Left lung (tissue), 10 donors: ENCODE data around the gene RMND1. TPM values are rescaled to one million over a fixed set of nuclear protein-coding genes. Genes with fewer than 3 reads are reported as not detected.
A peak's percentile ranks its signal among the peaks of the same experiment; 100 is the strongest.
"Not testable (repeated sequence)": the region's sequence is repeated elsewhere in the genome, so short reads cannot be mapped to it uniquely, and the experiment has no call there.

Experiments
- ATAC-seq: fragments of 200-7000 bp; cut with Tn5 transposase; one replicate; pipeline ENCODE4 v1.9.1; 2020; ENCODE audit warnings: moderate library complexity
- DNase-seq, 4 donors: peaks; one replicate each; pipeline ENCODE4 v3.0.0-alpha.2; 2013 to 2020
- H3K27ac ChIP-seq, 2 donors: fragments of 200-600 bp; sonication (generic) in 1 of 2; one replicate each; pipeline versions ENCODE4 v1.5.0 to v1.8.0; 2020 to 2021
- H3K27me3 ChIP-seq, 2 donors: fragments of 200-600 bp; sonication (generic) in 1 of 2; one replicate each; pipeline versions ENCODE4 v1.5.0 to v1.8.0; 2020 to 2021
- H3K36me3 ChIP-seq, 2 donors: fragments of 200-600 bp; sonication (generic) in 1 of 2; one replicate each; pipeline versions ENCODE4 v1.5.0 to v1.8.0; 2020 to 2021
- H3K4me1 ChIP-seq, 2 donors: fragments of 200-600 bp; one replicate each; pipeline ENCODE4 v1.8.0; 2021
- H3K4me3 ChIP-seq, 2 donors: fragments of 200-600 bp; sonication (generic) in 1 of 2; one replicate each; pipeline versions ENCODE4 v1.5.0 to v1.8.0; 2020 to 2021; ENCODE audit warnings: mild to moderate bottlenecking in 1 of 2
- H3K9me3 ChIP-seq, 2 donors: fragments of 200-600 bp; sonication (generic) in 1 of 2; one replicate each; pipeline versions ENCODE4 v1.5.0 to v1.8.0; 2020 to 2021
- CTCF ChIP-seq, 2 donors: fragments of 200-600 bp; sonication (generic) in 1 of 2; IDR thresholded peaks; one replicate each; pipeline versions ENCODE4 v1.5.0 to v1.8.0; 2021; ENCODE audit warnings: antibody characterized with exemption in 2 of 2
- intact Hi-C, 2 donors: fragments of 100-400 bp; cut with DNase I; formaldehyde crosslinking; loops; one replicate each; pipeline versions ENCODE4 v1.11.2 to v1.14.2; 2022
- polyA plus RNA-seq, 6 donors: library from polyadenylated mRNA; unstranded; fragments of 120-200 nt; gene quantifications; one replicate each; pipeline ENCODE4 v1.2.1, GENCODE V29; 2013; ENCODE audit not compliant: insufficient read length in 6 of 6
- total RNA-seq, 2 donors: library from RNA; stranded (reverse); fragmentation: NEBNext Ultra II Directional; extraction: Animal tissue kit (Norgen Biotek cat#: 25700); gene quantifications; one replicate each; pipeline ENCODE4 v1.2.1, GENCODE V29; 2021
- donor health status: DM: no; HTN: yes; CAD: no.
- donor health status: DM: no; HTN: no; CAD: no.

RMND1 gene
- total and polyA plus RNA-seq, 8 donors = 16.0 to 32.4 (median 26.9) TPM

- no peak for ATAC-seq
- H3K27me3 ChIP-seq = no peaks in the 10 kb centered on the region
- no peak overlapping the region for H3K4me3 ChIP-seq
- peaks cover 0 to 29% of the 10 kb centered on the region in 2 donors for H3K4me1 ChIP-seq
- H3K36me3 ChIP-seq = no peaks in the 10 kb centered on the region
- no peak for DNase-seq
- no peak overlapping the region for H3K27ac ChIP-seq
- intact Hi-C loops = no loop called here
- H3K9me3 ChIP-seq = no peaks in the 10 kb centered on the region
- no peak for TF ChIP-seq CTCF (IDR thresholded peaks at IDR 0.05)
Observed at GRCh38 chr6:151478670-151479069, 26.7 kb upstream of the RMND1 start.

GRCh38 chr6:151477726-151478125, 25.8 kb upstream of the RMND1 start:
- DNase-seq (no peak), ATAC-seq (no peak)
- intact Hi-C loops = no loop called here
- no peak for TF ChIP-seq CTCF (IDR thresholded peaks at IDR 0.05)
- peaks cover 0 to 22% of the 10 kb centered on the region in 2 donors for H3K4me1 ChIP-seq
- no peaks in the 10 kb centered on the region for H3K36me3 ChIP-seq
- H3K4me3 ChIP-seq = no peak overlapping the region
- no peak overlapping the region for H3K27ac ChIP-seq
- no peaks in the 10 kb centered on the region for H3K9me3 ChIP-seq
- H3K27me3 ChIP-seq = no peaks in the 10 kb centered on the region

GRCh38 chr6:151475653-151476523, 24.0 kb upstream of the RMND1 start:
- peak; percentile 62 to 88 for TF ChIP-seq CTCF (IDR thresholded peaks at IDR 0.05)
- Histone ChIP-seq H3K36me3 (no peaks in the 10 kb centered on the region), H3K9me3 (no peaks in the 10 kb centered on the region), H3K4me3 (no peak overlapping the region), H3K4me1 (peaks cover 0 to 10% of the 10 kb centered on the region in 2 donors), H3K27me3 (no peaks in the 10 kb centered on the region), H3K27ac (no peak overlapping the region)
- ATAC-seq (peak; percentile 85), DNase-seq (peak in 1 of 4 donors; percentile 58)
- intact Hi-C loops = no loop called here

GRCh38 chr6:151464702-151465101, 12.8 kb upstream of the RMND1 start:
- TF ChIP-seq CTCF (IDR thresholded peaks at IDR 0.05) = no peak
- no peak overlapping the region for H3K4me3 ChIP-seq
- H3K27ac ChIP-seq = no peak overlapping the region
- no peaks in the 10 kb centered on the region for H3K4me1 ChIP-seq
- DNase-seq (no peak), ATAC-seq (no peak)
- H3K27me3 ChIP-seq = no peaks in the 10 kb centered on the region
- H3K9me3 ChIP-seq = no peaks in the 10 kb centered on the region
- peaks cover 2 to 61% of the 10 kb centered on the region in 2 donors for H3K36me3 ChIP-seq
- intact Hi-C loops = no loop called here

GRCh38 chr6:151461673-151462072, 9.7 kb upstream of the RMND1 start:
- peaks cover 0 to 2% of the 10 kb centered on the region in 2 donors for H3K4me1 ChIP-seq
- no peak for DNase-seq
- intact Hi-C loops = no loop called here
- H3K4me3 ChIP-seq = no peak overlapping the region
- peaks cover 6 to 73% of the 10 kb centered on the region in 2 donors for H3K36me3 ChIP-seq
- H3K27ac ChIP-seq = no peak overlapping the region
- no peaks in the 10 kb centered on the region for H3K27me3 ChIP-seq
- ATAC-seq = no peak
- no peaks in the 10 kb centered on the region for H3K9me3 ChIP-seq
- TF ChIP-seq CTCF (IDR thresholded peaks at IDR 0.05) = no peak

- Histone ChIP-seq H3K4me1 (peaks cover 8 to 28% of the 10 kb centered on the region in 2 donors), H3K36me3 (peaks cover 4 to 40% of the 10 kb centered on the region in 2 donors)
- ATAC-seq, H3K27me3 ChIP-seq, H3K4me3 ChIP-seq, H3K27ac ChIP-seq, H3K9me3 ChIP-seq, intact Hi-C loops: not testable (repeated sequence)
- peak in 1 of 4 donors; percentile 83 for DNase-seq
Observed at GRCh38 chr6:151455751-151456398, 3.9 kb upstream of the RMND1 start.
